Stimulated activated CD4-positive, alpha-beta T cell treated with anti-CD3 and anti-CD28 coated beads, Interleukin-15, amount 100 ng/mL, for 48 hours (primary cell): ENCODE results near the gene DCTN1.
A peak's percentile ranks its signal among the peaks of the same experiment; 100 is the strongest.
"Not testable (repeated sequence)": the region's sequence is repeated elsewhere in the genome, so short reads cannot be mapped to it uniquely, and the experiment has no call there.

Experiments
- DNase-seq, 2 donors: peaks; one replicate each; pipeline ENCODE4 v3.0.0-alpha.2; 2020; ENCODE audit warnings: low read depth in 2 of 2

The DCTN1 gene

GRCh38 chr2:74379851-74380789, at the start of gene DCTN1:
Gene DCTN1 (minus strand): TSS chr2:74380311. CDS start chr2:74380037, 274 bp downstream.
- DNase-seq = no peak

- DNase-seq = no peak
Measured at GRCh38 chr2:74428675-74429074, 48.6 kb upstream of the DCTN1 start.

- no peak for DNase-seq
Measured at GRCh38 chr2:74427551-74427950, 47.4 kb upstream of the DCTN1 start.

- DNase-seq = no peak
Measured at GRCh38 chr2:74426181-74426758, 46.2 kb upstream of the DCTN1 start.

GRCh38 chr2:74425523-74425922, 45.4 kb upstream of the DCTN1 start:
- DNase-seq = no peak

GRCh38 chr2:74424995-74425406, 44.9 kb upstream of the DCTN1 start:
- DNase-seq = no peak

GRCh38 chr2:74424139-74424992, 44.3 kb upstream of the DCTN1 start:
- DNase-seq = no peak

GRCh38 chr2:74423231-74424095, 43.4 kb upstream of the DCTN1 start:
- no peak for DNase-seq

- peak; percentile 89 to 95 for DNase-seq
Measured at GRCh38 chr2:74421221-74421870, 41.2 kb upstream of the DCTN1 start, which contains the start of the genes C2orf81 and WDR54. Gene C2orf81 (minus strand): TSS chr2:74421619. CDS start chr2:74421560, 59 bp downstream. Gene WDR54 (plus strand): TSS chr2:74421730. CDS start chr2:74422154, 424 bp downstream.

- not testable (repeated sequence) for DNase-seq
Measured at GRCh38 chr2:74420443-74421103, 40.5 kb upstream of the DCTN1 start.

GRCh38 chr2:74420006-74420405, 39.9 kb upstream of the DCTN1 start:
- DNase-seq = no peak

GRCh38 chr2:74419345-74419744, 39.2 kb upstream of the DCTN1 start:
- no peak for DNase-seq

- DNase-seq = no peak
Measured at GRCh38 chr2:74418312-74418711, 38.2 kb upstream of the DCTN1 start.

- no peak for DNase-seq
Measured at GRCh38 chr2:74417763-74418162, 37.7 kb upstream of the DCTN1 start.

- no peak for DNase-seq
Measured at GRCh38 chr2:74417197-74417596, 37.1 kb upstream of the DCTN1 start.

- no peak for DNase-seq
Measured at GRCh38 chr2:74416778-74417177, 36.7 kb upstream of the DCTN1 start.

- DNase-seq = no peak
Measured at GRCh38 chr2:74415762-74416395, 35.8 kb upstream of the DCTN1 start.

GRCh38 chr2:74414881-74415761, 35.0 kb upstream of the DCTN1 start:
- no peak for DNase-seq
